H1 (cell line): Measurements from ENCODE around the gene KRT35. TPM values are rescaled to one million over a fixed set of nuclear protein-coding genes. Genes with fewer than 3 reads are reported as not detected.

Source experiments
- CTCF ChIA-PET: fragments of 300-600 bp; sonication (Branson Sonifier 250); formaldehyde crosslinking; loops from one replicate; lab custom pipeline; 2021; ENCODE audit not compliant: partially characterized antibody; lab: Charles Lee
- POLR2A ChIA-PET: fragments of 300-600 bp; sonication (Branson Sonifier 250); formaldehyde crosslinking; loops from one replicate; lab custom pipeline; 2021; ENCODE audit warnings: inconsistent platforms; ENCODE audit not compliant: partially characterized antibody; lab: Charles Lee
- DNase-seq, 2 experiments: peaks; one replicate each; pipeline versions ENCODE4 v3.0.0 to v3.0.0-alpha.2; 2010 to 2022; ENCODE audit warnings: low spot score in 2 of 2, low read depth in 1 of 2, mixed read lengths in 1 of 2
- FAIRE-seq: peaks from 2 replicates; lab custom pipeline; 2011; peaks lifted over from hg19 to GRCh38; lab: Jason Lieb, UNC
- H2AFZ ChIP-seq: 2 replicates; pipeline ENCODE4 v1.8.1; 2012; ENCODE audit warnings: low read length, inconsistent platforms
- H2AK5ac ChIP-seq: 2 replicates; pipeline ENCODE4 v1.6.1; 2013; ENCODE audit warnings: low read depth, low read length
- H2BK120ac ChIP-seq: replicated peaks from 2 replicates; pipeline ENCODE3; 2013; ENCODE audit warnings: low read depth, low read length, inconsistent platforms
- H2BK12ac ChIP-seq: 2 replicates; pipeline ENCODE4 v1.6.1; 2013; ENCODE audit warnings: low read depth, low read length
- H2BK15ac ChIP-seq: 2 replicates; pipeline ENCODE4 v1.6.1; 2013; ENCODE audit warnings: low read length
- H2BK20ac ChIP-seq: 2 replicates; pipeline ENCODE4 v1.6.1; 2013; ENCODE audit warnings: low read length
- H2BK5ac ChIP-seq: 2 replicates; pipeline ENCODE4 v1.6.1; 2013; ENCODE audit warnings: low read depth, low read length
- H3K14ac ChIP-seq: 2 replicates; pipeline ENCODE4 v1.6.1; 2013; ENCODE audit warnings: inconsistent platforms; ENCODE audit not compliant: insufficient read length
- H3K18ac ChIP-seq: 2 replicates; pipeline ENCODE4 v1.6.1; 2013; ENCODE audit warnings: low read length; ENCODE audit errors: extremely low read depth
- H3K23ac ChIP-seq: 2 replicates; pipeline ENCODE4 v1.6.1; 2013; ENCODE audit warnings: inconsistent platforms; ENCODE audit not compliant: insufficient read length
- H3K23me2 ChIP-seq: 2 replicates; pipeline ENCODE4 v1.6.1; 2013; ENCODE audit warnings: low read depth, low read length
- H3K27ac ChIP-seq: 2 replicates; pipeline ENCODE4 v1.6.1; 2011; ENCODE audit warnings: low read depth, low read length, inconsistent platforms
- H3K27me3 ChIP-seq, 4 experiments: replicated peaks in 1 of 4; 1 replicate in 1 of 4; 2 replicates in 3 of 4; pipeline versions ENCODE4 v1.6.1 to v1.8.1; 2011 to 2013; ENCODE audit warnings: low read length in 3 of 4, mild to moderate bottlenecking in 3 of 4, inconsistent platforms in 2 of 4, mixed read lengths in 2 of 4, moderate library complexity in 1 of 4; ENCODE audit not compliant: control insufficient read depth in 3 of 4, insufficient read depth in 3 of 4; ENCODE audit errors: extremely low read depth in 1 of 4
- H3K36me3 ChIP-seq, 4 experiments: 2 replicates each; pipeline versions ENCODE4 v1.6.1 to v1.8.1; 2011 to 2013; ENCODE audit warnings: mild to moderate bottlenecking in 4 of 4, low read length in 3 of 4, moderate library complexity in 2 of 4, control low read depth in 1 of 4, inconsistent platforms in 1 of 4; ENCODE audit not compliant: insufficient read depth in 4 of 4, control insufficient read depth in 2 of 4
- H3K4ac ChIP-seq: replicated peaks from 2 replicates; pipeline ENCODE3; 2013; ENCODE audit warnings: low read length, low read depth, mixed read lengths, inconsistent platforms; ENCODE audit not compliant: insufficient read length
- H3K4me1 ChIP-seq, 4 experiments: replicated peaks in 1 of 4; 1 replicate in 1 of 4; 2 replicates in 3 of 4; pipeline versions ENCODE4 v1.6.1 to v1.8.1; 2011 to 2013; ENCODE audit warnings: low read length in 3 of 4, inconsistent platforms in 2 of 4, mixed read lengths in 1 of 4; ENCODE audit not compliant: insufficient read depth in 4 of 4, control insufficient read depth in 3 of 4
- H3K4me2 ChIP-seq, 2 experiments: 2 replicates each; pipeline versions ENCODE4 v1.6.1 to v1.8.1; 2011 to 2013; ENCODE audit warnings: low read depth in 2 of 2, low read length in 2 of 2, control low read depth in 1 of 2, inconsistent platforms in 1 of 2, mild to moderate bottlenecking in 1 of 2; ENCODE audit not compliant: insufficient read depth in 1 of 2
- H3K4me3 ChIP-seq, 4 experiments: fragments of 200-600, 300-600 bp in 1 of 4; sonication (generic), shearing (Covaris generic), sonication (Bioruptor Twin) in 1 of 4; 2 replicates each; pipeline versions ENCODE4 v1.5.1 to v1.8.1; 2011 to 2016; ENCODE audit warnings: low read length in 4 of 4, low read depth in 3 of 4, control low read depth in 2 of 4, inconsistent platforms in 2 of 4, mild to moderate bottlenecking in 2 of 4, mixed read lengths in 1 of 4, moderate library complexity in 1 of 4; ENCODE audit not compliant: insufficient read depth in 2 of 4; ENCODE audit errors: extremely low read depth in 1 of 4
- H3K56ac ChIP-seq: replicated peaks from 2 replicates; pipeline ENCODE3; 2013; ENCODE audit warnings: low read depth, mild to moderate bottlenecking, mixed read lengths, low read length, inconsistent platforms; ENCODE audit not compliant: insufficient read length
- H3K79me1 ChIP-seq: 2 replicates; pipeline ENCODE4 v1.6.1; 2013; ENCODE audit warnings: low read depth, low read length, control low read depth
- H3K79me2 ChIP-seq, 2 experiments: 2 replicates each; pipeline versions ENCODE4 v1.6.1 to v1.8.1; 2012 to 2013; ENCODE audit warnings: low read length in 2 of 2, mild to moderate bottlenecking in 2 of 2, inconsistent platforms in 1 of 2; ENCODE audit not compliant: insufficient read depth in 2 of 2, control insufficient read depth in 1 of 2
- H3K9ac ChIP-seq, 4 experiments: replicated peaks in 1 of 4; 1 replicate in 1 of 4; 2 replicates in 3 of 4; pipeline versions ENCODE4 v1.6.1 to v1.8.1; 2011 to 2013; ENCODE audit warnings: low read depth in 3 of 4, low read length in 3 of 4, control low read depth in 2 of 4, mild to moderate bottlenecking in 2 of 4, moderate library complexity in 2 of 4, inconsistent platforms in 1 of 4; ENCODE audit errors: extremely low read depth in 1 of 4
- H3K9me3 ChIP-seq, 2 experiments: 2 replicates each; pipeline versions ENCODE4 v1.6.1 to v1.8.1; 2012 to 2013; ENCODE audit warnings: mild to moderate bottlenecking in 2 of 2, moderate library complexity in 2 of 2, control low read depth in 1 of 2, inconsistent platforms in 1 of 2, low read depth in 1 of 2, low read length in 1 of 2, mixed read lengths in 1 of 2; ENCODE audit not compliant: insufficient read depth in 2 of 2
- H4K20me1 ChIP-seq, 2 experiments: replicated peaks in 1 of 2; 2 replicates each; pipeline versions ENCODE3 to v1.8.1; 2011 to 2013; ENCODE audit warnings: inconsistent platforms in 2 of 2, low read length in 2 of 2, mild to moderate bottlenecking in 1 of 2; ENCODE audit not compliant: insufficient read depth in 2 of 2, control insufficient read depth in 1 of 2
- H4K5ac ChIP-seq: 2 replicates; pipeline ENCODE4 v1.6.1; 2013; ENCODE audit warnings: low read length, low read depth, mixed read lengths, inconsistent platforms; ENCODE audit not compliant: insufficient read length
- H4K8ac ChIP-seq: 2 replicates; pipeline ENCODE4 v1.8.0; 2013; ENCODE audit warnings: mild to moderate bottlenecking, moderate library complexity, low read length, inconsistent platforms; ENCODE audit not compliant: insufficient read depth; ENCODE audit errors: extremely low read depth
- H4K91ac ChIP-seq: replicated peaks from 2 replicates; pipeline ENCODE3; 2013; ENCODE audit warnings: low read length, mixed read lengths, inconsistent platforms; ENCODE audit not compliant: insufficient read length
- ASH2L ChIP-seq: fragments of 200-600, 300-600 bp; sonication (generic); IDR thresholded peaks from one replicate; pipeline ENCODE4 v1.7.1; 2017; ENCODE audit warnings: low read length
- ATF2 ChIP-seq: IDR thresholded peaks from 2 replicates; pipeline ENCODE4 v1.6.1; 2012; ENCODE audit warnings: low read length, inconsistent platforms
- ATF3 ChIP-seq: IDR thresholded peaks from 2 replicates; pipeline ENCODE4 v1.6.1; 2011; ENCODE audit warnings: low read depth, mild to moderate bottlenecking, low read length; ENCODE audit not compliant: insufficient read depth
- CBX5 ChIP-seq: fragments of 300-800, 300-1000 bp; sonication (generic); IDR thresholded peaks from 2 replicates; pipeline ENCODE4 v1.7.1; 2016; ENCODE audit warnings: antibody characterized with exemption, low read length, low read depth
- CBX8 ChIP-seq: fragments of 300-800, 300-1000 bp; sonication (generic); IDR thresholded peaks from 2 replicates; pipeline ENCODE4 v1.7.1; 2016; ENCODE audit warnings: low read depth, low read length, borderline replicate concordance
- CEBPB ChIP-seq: IDR thresholded peaks from 2 replicates; pipeline ENCODE4 v1.6.1; 2012; ENCODE audit warnings: low read depth, low read length
- CHD1 ChIP-seq: IDR thresholded peaks from 2 replicates; pipeline ENCODE4 v1.6.1; 2012; ENCODE audit warnings: low read depth, low read length, improper control_type of control experiment
- HDAC2 ChIP-seq, 2 experiments: fragments of 300-600 bp in 1 of 2; sonication (generic) in 1 of 2; IDR thresholded peaks; 2 replicates each; pipeline ENCODE4 v1.6.1; 2011 to 2012; ENCODE audit warnings: low read depth in 2 of 2, low read length in 2 of 2, mild to moderate bottlenecking in 2 of 2, moderate library complexity in 2 of 2, borderline replicate concordance in 1 of 2, inconsistent platforms in 1 of 2
- RAD21 ChIP-seq, 2 experiments: IDR thresholded peaks in 1 of 2; conservative IDR thresholded peaks in 1 of 2; 2 replicates each; pipeline ENCODE4 v1.6.1; 2011; ENCODE audit warnings: low read depth in 2 of 2, low read length in 2 of 2, improper control_type of control experiment in 1 of 2, inconsistent platforms in 1 of 2, mild to moderate bottlenecking in 1 of 2, moderate library complexity in 1 of 2
- TCF12 ChIP-seq: IDR thresholded peaks from 2 replicates; pipeline ENCODE4 v1.6.1; 2011; ENCODE audit warnings: low read depth, mild to moderate bottlenecking, low read length
- YY1 ChIP-seq: IDR thresholded peaks from 2 replicates; pipeline ENCODE4 v1.6.1; 2011; ENCODE audit warnings: low read depth, mild to moderate bottlenecking, low read length
- WGBS, 2 experiments: shearing (Covaris generic) in 1 of 2; methylation state at CpG; one replicate each; pipeline versions ENCODE4 v1.1.6 to v1.1.7; 2013 to 2015; ENCODE audit warnings: low lambda C conversion rate in 2 of 2, mixed read lengths in 2 of 2, inconsistent platforms in 1 of 2, low coverage in 1 of 2, missing lambda C conversion rate in 1 of 2; ENCODE audit not compliant: insufficient replicate concordance in 2 of 2, insufficient coverage in 1 of 2, insufficient read length in 1 of 2; ENCODE audit errors: extremely low coverage in 1 of 2, missing lambda C conversion rate in 1 of 2; 5-methylcytosine and 5-hydroxymethylcytosine counted together
- polyA plus RNA-seq, 7 experiments: library from polyadenylated mRNA; depleted of rRNA in 3 of 7; stranded (reverse) in 5 of 7; unstranded in 2 of 7; fragments of >200 nt in 5 of 7; fragments of 200-250 nt in 2 of 7; gene quantifications; 1 replicate in 5 of 7; 2 replicates in 1 of 7; 4 replicates in 1 of 7; pipeline versions ENCODE4 v1.2.1 to v1.2.3, GENCODE V29; 2011 to 2013; ENCODE audit warnings: missing spikeins in 2 of 7, mixed read lengths in 2 of 7
- total RNA-seq: library from RNA; stranded (reverse); fragmentation: NEBNext Ultra II Directional; extraction: Animal tissue kit (Norgen Biotek cat#: 25700); gene quantifications from 2 replicates; pipeline ENCODE4 v1.2.1, GENCODE V29; 2021

KRT35 gene
- total and polyA plus RNA-seq, 2 of the 8 experiments (the other 6 are each of a cell fraction or from before 2014, with no cell fraction given), result not detected

- Histone ChIP-seq H3K36me3 (peaks cover 12 to 38% (median 19%) of the 10 kb centered on the region in 4 experiments), H3K4me1 (peaks cover 0 to 19% (median 12%) of the 10 kb centered on the region in 4 experiments; a peak in 6 of 7 replicates), H3K79me2 (peaks cover 0 to 13% of the 10 kb centered on the region in 2 experiments; a peak in 3 of 4 replicates), H3K23me2 (peaks cover 6% of the 10 kb centered on the region; the same call in 1 of the 2 replicates), H3K14ac (no peak overlapping the region), H3K9ac (no peak overlapping the region), H2BK15ac (no peak overlapping the region), H3K79me1 (peaks cover 5% of the 10 kb centered on the region; the same call in 1 of the 2 replicates), H3K56ac (no peak overlapping the region), H3K23ac (no peak overlapping the region), H3K4ac (no peak overlapping the region), H3K4me2 (no peak overlapping the region), H2AFZ (no peak overlapping the region), H4K5ac (no peak overlapping the region), H4K20me1 (peaks cover 4 to 12% of the 10 kb centered on the region in 2 experiments), H2BK120ac (no peak overlapping the region), H2AK5ac (no peak overlapping the region), H3K27me3 (no peaks in the 10 kb centered on the region), H2BK5ac (no peak overlapping the region), H3K4me3 (no peak overlapping the region), H2BK20ac (no peak overlapping the region), H4K8ac (no peak overlapping the region), H4K91ac (no peak overlapping the region), H2BK12ac (no peak overlapping the region), H3K27ac (no peak overlapping the region), H3K18ac (no peak overlapping the region), H3K9me3 (no peaks in the 10 kb centered on the region)
- ChIA-PET CTCF (interaction anchor here (0.9 to 4.6 kb wide), 4 partner anchors 22 to 141 kb away, joined by 3 to 34 read pairs (median 6); no protein-coding TSS in a partner anchor), POLR2A (interaction anchor here (0.6 to 11.0 kb wide), 4 partner anchors 20 to 501 kb away, joined by 3 to 293 read pairs (median 6); no protein-coding TSS in a partner anchor)
- DNase-seq, result no peak
- no peak for FAIRE-seq
- no peak for TF ChIP-seq CBX8
- no peak for TF ChIP-seq CEBPB
- TF ChIP-seq CHD1, result no peak
- no peak for TF ChIP-seq RAD21 (IDR thresholded peaks at IDR 0.05 in 1 of 2, conservative IDR thresholded peaks at IDR 0.05 in 1 of 2; ENCODE audit: low read depth in 2 of 2, low read length in 2 of 2)
- TF ChIP-seq TCF12, result no peak
- no peak for TF ChIP-seq ASH2L
- TF ChIP-seq HDAC2 (IDR thresholded peaks at IDR 0.05; ENCODE audit: borderline replicate concordance in 1 of 2, low read depth in 2 of 2, low read length in 2 of 2), result no peak
- no peak for TF ChIP-seq YY1
- TF ChIP-seq ATF2, result no peak
- no peak for TF ChIP-seq ATF3
- no peak for TF ChIP-seq CBX5
- WGBS, 2 experiments, result 90% methylated on average over 4 of the region's 4 CpGs; no CpG with 5 or more reads in 1 of the 2 experiments
These were observed 42.3 kb upstream of the KRT35 start for GRCh38 chr17:41523225-41523593.
